Heart left ventricle (tissue), 13 donors: ENCODE measurements around the gene SOX18.

ENCODE experiments used
- CTCF ChIP-seq, 12 donors: fragments of 200-600 bp; sonication (generic) in 4 of 12; IDR thresholded peaks; one replicate each; pipeline versions ENCODE4 v1.5.0 to v1.8.0; 2018 to 2022; ENCODE audit warnings: antibody characterized with exemption in 12 of 12, mild to moderate bottlenecking in 5 of 12
- POLR2A ChIP-seq, 2 donors: fragments of 450-650 bp; IDR thresholded peaks; one replicate each; pipeline ENCODE4 v1.6.1; 2017; ENCODE audit warnings: antibody characterized with exemption in 2 of 2, mild to moderate bottlenecking in 2 of 2, moderate library complexity in 2 of 2
- donor health status: ischemic (EF 13 %, LVEDD 7.1; RV severe dilation, severe dysfunction).
- donor health status: DM: no; HTN: yes; CAD: no.
- donor health status: DM: no; HTN: no; CAD: no.
- donor health status: ischemic (EF 25% LVEDD 6.9; RV normal size, moderate dysfunction).
- donor health status: ischemic (EF 25% LVEDD 5.7; RV mildly dilated, moderate dysfunction).
- donor health status: ischemic (EF 35%, LVEDD 5.7; RV mildly dilated, moderate dysfunction).
- donor health status: nonischemic (EF 11% LVEDD 7.7; RV severe dilation, severe dysfunction).
- donor health status: DM: yes; HTN: yes; CAD: no.
- donor health status: PGD.
- donor health status: ischemic (EF 29% LVEDD 5.4; RV normal size, mild dysfunction).
- donor health status: nonischemic (EF 23%, LVEDD 6.1; RV moderate dilation, normal function).

- no peak for TF ChIP-seq CTCF (IDR thresholded peaks at IDR 0.05)
- TF ChIP-seq POLR2A (IDR thresholded peaks at IDR 0.05) = no peak
These were observed 9.9 kb downstream of the SOX18 start for GRCh38 chr20:64039293-64040160.
